K562 (cell line): Measurements from ENCODE around the gene PRTN3.

Experiments used
- BRD4 ChIP-seq: fragments of 200-600 bp; sonication (generic); IDR thresholded peaks from 2 replicates; pipeline ENCODE4 v1.6.1; 2017; ENCODE audit warnings: inconsistent platforms
- CTCF ChIP-seq, 3 experiments: IDR thresholded peaks in 2 of 3; conservative IDR thresholded peaks in 1 of 3; 2 replicates each; pipeline ENCODE4 v1.5.1; 2011 to 2012; ENCODE audit warnings: low read length in 3 of 3, mild to moderate bottlenecking in 3 of 3, control low read depth in 2 of 3, improper control_type of control experiment in 1 of 3, inconsistent platforms in 1 of 3, low read depth in 1 of 3, mixed read lengths in 1 of 3, moderate library complexity in 1 of 3; ENCODE audit not compliant: insufficient read depth in 2 of 3
- L3MBTL2 ChIP-seq: fragments of 450-650 bp; IDR thresholded peaks from 2 replicates; pipeline ENCODE4 v1.6.1; 2016; ENCODE audit warnings: mild to moderate bottlenecking, moderate library complexity
- MTA3 ChIP-seq: fragments of 450-650 bp; formaldehyde crosslinking; IDR thresholded peaks from 2 replicates; pipeline ENCODE4 v1.6.1; 2017; ENCODE audit warnings: mild to moderate bottlenecking, borderline replicate concordance
- PTRF ChIP-seq: fragments of 450-650 bp; IDR thresholded peaks from 2 replicates; pipeline ENCODE4 v1.6.1; 2016; ENCODE audit warnings: mild to moderate bottlenecking, missing genetic modification characterization, missing compliant biosample characterization
- RCOR1 ChIP-seq, 2 experiments: IDR thresholded peaks; 2 replicates each; pipeline ENCODE4 v1.6.1; 2012; ENCODE audit warnings: low read depth in 2 of 2, low read length in 2 of 2, borderline replicate concordance in 1 of 2, improper control_type of control experiment in 1 of 2
- TAF1 ChIP-seq: IDR thresholded peaks from 2 replicates; pipeline ENCODE4 v1.6.1; 2011; ENCODE audit warnings: mild to moderate bottlenecking, low read length, moderate library complexity; ENCODE audit not compliant: insufficient read depth, control insufficient read depth, severe bottlenecking; ENCODE audit errors: extremely low read depth
- TCF7L2 ChIP-seq: fragments of 150-350 bp; IDR thresholded peaks from 2 replicates; pipeline ENCODE4 v1.6.1; 2016; ENCODE audit warnings: low read depth, mild to moderate bottlenecking, low read length, moderate library complexity
- ZBTB26 ChIP-seq: fragments of 450-650 bp; formaldehyde crosslinking; IDR thresholded peaks from 2 replicates; pipeline ENCODE4 v1.4.0; 2022; ENCODE audit warnings: missing genetic modification characterization

- TF ChIP-seq TAF1 (no peak), CTCF (IDR thresholded peaks at IDR 0.05 in 2 of 3, conservative IDR thresholded peaks at IDR 0.05 in 1 of 3; ENCODE audit: insufficient read depth in 2 of 3, low read depth in 1 of 3, low read length in 3 of 3) (no peak), L3MBTL2 (no peak), RCOR1 (IDR thresholded peaks at IDR 0.05; ENCODE audit: borderline replicate concordance in 1 of 2, low read depth in 2 of 2, low read length in 2 of 2) (no peak), MTA3 (no peak), PTRF (tag) (no peak), BRD4 (no peak), ZBTB26 (CRISPR knock-in tag) (no peak), TCF7L2 (no peak)
Measured at GRCh38 chr19:812049-812746, 28.6 kb upstream of the PRTN3 start.
